Measurements from ENCODE around the gene RAD51B. TPM values are rescaled to one million over a fixed set of nuclear protein-coding genes. Genes with fewer than 3 reads are reported as not detected.

The RAD51B gene
- polyA plus RNA-seq, 1 donor (not counting 4 experiments of a cell fraction or from before 2014, with no cell fraction given), result 13.3 TPM

GRCh38 chr14:68393259-68393658 is 573.7 kb downstream of the RAD51B start:
- H3K36me3 ChIP-seq (ENCODE audit: control insufficient read depth in 2 of 2, extremely low read depth in 1 of 2, insufficient read depth in 2 of 2, low read length in 2 of 2), result no peaks in the 10 kb centered on the region
- H3K4me2 ChIP-seq (ENCODE audit: control insufficient read depth, extremely low read depth, insufficient read depth, low read depth, low read length), result no peak overlapping the region
- H3K27me3 ChIP-seq (ENCODE audit: control insufficient read depth, extremely low read depth, insufficient read depth, low read length), result no peaks in the 10 kb centered on the region
- dilution Hi-C loops (cut with MboI; ENCODE audit: extremely low pct_ligation_motif_present, low sequenced_read_pairs), result no loop called here
- no peak overlapping the region for H2AFZ ChIP-seq (ENCODE audit: control insufficient read depth, low read length)
- H3K4me1 ChIP-seq (ENCODE audit: control insufficient read depth, extremely low read depth, insufficient read depth, low read length), result peaks cover 4% of the 10 kb centered on the region
- no peak for DNase-seq (ENCODE audit: low read depth, low spot score)
- no peaks in the 10 kb centered on the region for H4K20me1 ChIP-seq (ENCODE audit: control insufficient read depth, extremely low read depth, insufficient read depth, low read length)
- H3K79me2 ChIP-seq (ENCODE audit: control insufficient read depth, insufficient read depth, low read length), result no peaks in the 10 kb centered on the region
- no peak overlapping the region for H3K4me3 ChIP-seq (ENCODE audit: control insufficient read depth in 2 of 3, extremely low read depth in 1 of 3, insufficient read depth in 2 of 3, low read depth in 1 of 3, low read length in 3 of 3)
- H3K27ac ChIP-seq (ENCODE audit: control insufficient read depth, insufficient read depth, low read length), result no peak overlapping the region
- H3K9me1 ChIP-seq (ENCODE audit: control insufficient read depth, extremely low read depth, insufficient read depth, low read length), result no peaks in the 10 kb centered on the region
- TF ChIP-seq EZH2 (IDR thresholded peaks at IDR 0.05; ENCODE audit: low read length), result no peak
- no peak for TF ChIP-seq CTCF (optimal IDR thresholded peaks at IDR 0.05 in 1 of 3, IDR thresholded peaks at IDR 0.05 in 1 of 3, conservative IDR thresholded peaks at IDR 0.05 in 1 of 3; ENCODE audit: extremely low read depth in 1 of 3, insufficient read depth in 2 of 3, low read length in 3 of 3)
- no peak for FAIRE-seq
- H3K9ac ChIP-seq (ENCODE audit: control insufficient read depth, extremely low read depth, insufficient read depth, low read length), result no peak overlapping the region
- no peaks in the 10 kb centered on the region for H3K9me3 ChIP-seq (ENCODE audit: control insufficient read depth, low read depth, low read length)

- FAIRE-seq (no peak), DNase-seq (ENCODE audit: low read depth, low spot score) (no peak)
- H3K4me1 ChIP-seq (ENCODE audit: control insufficient read depth, extremely low read depth, insufficient read depth, low read length), result peaks cover 4% of the 10 kb centered on the region
- H3K9me1 ChIP-seq (ENCODE audit: control insufficient read depth, extremely low read depth, insufficient read depth, low read length), result no peaks in the 10 kb centered on the region
- H3K9me3 ChIP-seq (ENCODE audit: control insufficient read depth, low read depth, low read length), result no peaks in the 10 kb centered on the region
- no peak overlapping the region for H3K4me2 ChIP-seq (ENCODE audit: control insufficient read depth, extremely low read depth, insufficient read depth, low read depth, low read length)
- no peak overlapping the region for H3K4me3 ChIP-seq (ENCODE audit: control insufficient read depth in 2 of 3, extremely low read depth in 1 of 3, insufficient read depth in 2 of 3, low read depth in 1 of 3, low read length in 3 of 3)
- H3K27me3 ChIP-seq (ENCODE audit: control insufficient read depth, extremely low read depth, insufficient read depth, low read length), result no peaks in the 10 kb centered on the region
- H3K27ac ChIP-seq (ENCODE audit: control insufficient read depth, insufficient read depth, low read length), result no peak overlapping the region
- no peak overlapping the region for H3K9ac ChIP-seq (ENCODE audit: control insufficient read depth, extremely low read depth, insufficient read depth, low read length)
- H4K20me1 ChIP-seq (ENCODE audit: control insufficient read depth, extremely low read depth, insufficient read depth, low read length), result no peaks in the 10 kb centered on the region
- TF ChIP-seq CTCF (optimal IDR thresholded peaks at IDR 0.05 in 1 of 3, IDR thresholded peaks at IDR 0.05 in 1 of 3, conservative IDR thresholded peaks at IDR 0.05 in 1 of 3; ENCODE audit: extremely low read depth in 1 of 3, insufficient read depth in 2 of 3, low read length in 3 of 3) (no peak), EZH2 (IDR thresholded peaks at IDR 0.05; ENCODE audit: low read length) (no peak)
- no peaks in the 10 kb centered on the region for H3K79me2 ChIP-seq (ENCODE audit: control insufficient read depth, insufficient read depth, low read length)
- dilution Hi-C loops (cut with MboI; ENCODE audit: extremely low pct_ligation_motif_present, low sequenced_read_pairs), result no loop called here
- H2AFZ ChIP-seq (ENCODE audit: control insufficient read depth, low read length), result no peak overlapping the region
- no peaks in the 10 kb centered on the region for H3K36me3 ChIP-seq (ENCODE audit: control insufficient read depth in 2 of 2, extremely low read depth in 1 of 2, insufficient read depth in 2 of 2, low read length in 2 of 2)
These were observed 574.7 kb downstream of the RAD51B start for GRCh38 chr14:68394118-68394763.

All from keratinocyte (primary cell).